ENCODE measurements around the gene ESYT2.

The ESYT2 gene

GRCh38 chr7:158733775-158734494 is 95.4 kb downstream of the ESYT2 start:
- DNase-seq (ENCODE audit: low read depth), result no peak
- no peak for TF ChIP-seq CTCF (conservative IDR thresholded peaks at IDR 0.05; ENCODE audit: low read depth, low read length)
- H3K4me3 ChIP-seq (ENCODE audit: low read length), result no peak overlapping the region

GRCh38 chr7:158733220-158733519 is 96.1 kb downstream of the ESYT2 start:
- no peak overlapping the region for H3K4me3 ChIP-seq (ENCODE audit: low read length)
- no peak for TF ChIP-seq CTCF (conservative IDR thresholded peaks at IDR 0.05; ENCODE audit: low read depth, low read length)
- no peak for DNase-seq (ENCODE audit: low read depth)

GRCh38 chr7:158732494-158733219 is 96.7 kb downstream of the ESYT2 start:
- no peak for TF ChIP-seq CTCF (conservative IDR thresholded peaks at IDR 0.05; ENCODE audit: low read depth, low read length)
- H3K4me3 ChIP-seq (ENCODE audit: low read length), result no peak overlapping the region
- no peak for DNase-seq (ENCODE audit: low read depth)

- H3K4me3 ChIP-seq (ENCODE audit: low read length), result no peak overlapping the region
- no peak for DNase-seq (ENCODE audit: low read depth)
- no peak for TF ChIP-seq CTCF (conservative IDR thresholded peaks at IDR 0.05; ENCODE audit: low read depth, low read length)
Observed at GRCh38 chr7:158731761-158732160, 97.5 kb downstream of the ESYT2 start.

GRCh38 chr7:158730383-158731346 is 98.6 kb downstream of the ESYT2 start:
- DNase-seq (ENCODE audit: low read depth), result no peak
- no peak for TF ChIP-seq CTCF (conservative IDR thresholded peaks at IDR 0.05; ENCODE audit: low read depth, low read length)
- no peak overlapping the region for H3K4me3 ChIP-seq (ENCODE audit: low read length)

GRCh38 chr7:158729646-158730382 is 99.5 kb downstream of the ESYT2 start:
- no peak for TF ChIP-seq CTCF (conservative IDR thresholded peaks at IDR 0.05; ENCODE audit: low read depth, low read length)
- no peak overlapping the region for H3K4me3 ChIP-seq (ENCODE audit: low read length)
- DNase-seq (ENCODE audit: low read depth), result no peak
